ENCODE data around the gene PGLYRP2.

Gene PGLYRP2

GRCh38 chr19:15428956-15429824 is 50.1 kb downstream of the PGLYRP2 start:
- Histone ChIP-seq H3K9me3 (replicated peaks in 1 of 11) (peaks cover 0 to 22% (median 9%) of the 10 kb centered on the region in 11 experiments; a peak in 14 of 22 replicates), H3K4me1 (peaks cover 24 to 37% (median 27%) of the 10 kb centered on the region in 10 experiments), H3K4me3 (no peak overlapping the region), H3K27ac (peak overlapping the region in 1 of 11 experiments; percentile 2; a peak in 2 of 22 replicates), H3K9ac (peak overlapping the region in 8 of 11 experiments; percentile 97 to 100 (median 98); a peak in 9 of 22 replicates), H3K36me3 (peaks cover 55 to 70% (median 67%) of the 10 kb centered on the region in 11 experiments), H4K20me1 (peaks cover 0 to 76% (median 60%) of the 10 kb centered on the region in 11 experiments; a peak in 20 of 22 replicates), H3K4me2 (0 out of 22 replicates have a peak overlapping the region, but pooled peaks of 1 of the 11 experiments have one; percentile 98), H3K27me3 (no peaks in the 10 kb centered on the region)
- no peak for TF ChIP-seq Cebpa-rat (IDR thresholded peaks at IDR 0.05)

GRCh38 chr19:15427991-15428471 is 51.3 kb downstream of the PGLYRP2 start:
- H3K27ac ChIP-seq = 0 out of 22 replicates have a peak overlapping the region, but pooled peaks of 1 of the 11 experiments have one; percentile 2
- H3K36me3 ChIP-seq = peaks cover 66 to 81% (median 79%) of the 10 kb centered on the region in 11 experiments
- TF ChIP-seq Cebpa-rat (IDR thresholded peaks at IDR 0.05) = no peak
- H3K4me2 ChIP-seq = no peak overlapping the region
- peaks cover 0 to 85% (median 65%) of the 10 kb centered on the region in 11 experiments; a peak in 20 of 22 replicates for H4K20me1 ChIP-seq
- no peaks in the 10 kb centered on the region for H3K27me3 ChIP-seq
- H3K9me3 ChIP-seq (replicated peaks in 1 of 11) = peaks cover 8 to 33% (median 21%) of the 10 kb centered on the region in 11 experiments
- peak overlapping the region in 1 of 11 experiments; percentile 32; a peak in 2 of 22 replicates for H3K9ac ChIP-seq
- peaks cover 22 to 32% (median 25%) of the 10 kb centered on the region in 10 experiments for H3K4me1 ChIP-seq
- H3K4me3 ChIP-seq = no peak overlapping the region

- Histone ChIP-seq H3K4me1 (peaks cover 29 to 36% (median 31%) of the 10 kb centered on the region in 10 experiments), H4K20me1 (peaks cover 0 to 92% (median 72%) of the 10 kb centered on the region in 11 experiments; a peak in 20 of 22 replicates), H3K27ac (no peak overlapping the region; a peak in 1 of 22 replicates), H3K4me2 (no peak overlapping the region), H3K27me3 (no peaks in the 10 kb centered on the region), H3K36me3 (peaks cover 73 to 88% (median 86%) of the 10 kb centered on the region in 11 experiments), H3K9ac (no peak overlapping the region), H3K9me3 (replicated peaks in 1 of 11) (peaks cover 10 to 35% (median 22%) of the 10 kb centered on the region in 11 experiments), H3K4me3 (no peak overlapping the region)
- no peak for TF ChIP-seq Cebpa-rat (IDR thresholded peaks at IDR 0.05)
Observed at GRCh38 chr19:15427350-15427700, 52.0 kb downstream of the PGLYRP2 start.

- no peaks in the 10 kb centered on the region for H3K27me3 ChIP-seq
- H3K4me3 ChIP-seq = no peak overlapping the region
- peaks cover 10 to 35% (median 22%) of the 10 kb centered on the region in 11 experiments for H3K9me3 ChIP-seq (replicated peaks in 1 of 11)
- no peak overlapping the region for H3K9ac ChIP-seq
- no peak for TF ChIP-seq Cebpa-rat (IDR thresholded peaks at IDR 0.05)
- peaks cover 29 to 42% (median 33%) of the 10 kb centered on the region in 10 experiments for H3K4me1 ChIP-seq
- H4K20me1 ChIP-seq = peaks cover 0 to 95% (median 72%) of the 10 kb centered on the region in 11 experiments; a peak in 20 of 22 replicates
- no peak overlapping the region for H3K27ac ChIP-seq
- no peak overlapping the region for H3K4me2 ChIP-seq
- peaks cover 74 to 95% (median 91%) of the 10 kb centered on the region in 11 experiments for H3K36me3 ChIP-seq
Observed at GRCh38 chr19:15426485-15427349, 52.6 kb downstream of the PGLYRP2 start.

- H4K20me1 ChIP-seq = peaks cover 0 to 94% (median 61%) of the 10 kb centered on the region in 11 experiments; a peak in 20 of 22 replicates
Observed at GRCh38 chr19:15425321-15425950, 53.9 kb downstream of the PGLYRP2 start.

GRCh38 chr19:15424692-15425272 is 54.5 kb downstream of the PGLYRP2 start:
- H3K4me1 ChIP-seq = peaks cover 11 to 31% (median 17%) of the 10 kb centered on the region in 10 experiments
- H3K4me2 ChIP-seq = no peak overlapping the region
- H3K36me3 ChIP-seq = peaks cover 75 to 98% (median 94%) of the 10 kb centered on the region in 11 experiments
- peaks cover 10 to 35% (median 22%) of the 10 kb centered on the region in 11 experiments for H3K9me3 ChIP-seq (replicated peaks in 1 of 11)
- H3K27me3 ChIP-seq = no peaks in the 10 kb centered on the region
- H4K20me1 ChIP-seq = peaks cover 0 to 91% (median 54%) of the 10 kb centered on the region in 11 experiments; a peak in 20 of 22 replicates
- H3K4me3 ChIP-seq = no peak overlapping the region
- TF ChIP-seq Cebpa-rat (IDR thresholded peaks at IDR 0.05) = no peak
- no peak overlapping the region for H3K27ac ChIP-seq
- H3K9ac ChIP-seq = no peak overlapping the region

More at GRCh38 chr19:15425321-15425950, 53.9 kb downstream of the PGLYRP2 start:
- Histone ChIP-seq H3K4me1 (peaks cover 16 to 34% (median 21%) of the 10 kb centered on the region in 10 experiments), H3K9me3 (replicated peaks in 1 of 11) (peaks cover 10 to 35% (median 22%) of the 10 kb centered on the region in 11 experiments), H3K4me3 (no peak overlapping the region), H3K36me3 (peaks cover 79 to 100% (median 98%) of the 10 kb centered on the region in 11 experiments), H3K9ac (no peak overlapping the region), H3K4me2 (no peak overlapping the region), H3K27me3 (no peaks in the 10 kb centered on the region), H3K27ac (no peak overlapping the region)
- no peak for TF ChIP-seq Cebpa-rat (IDR thresholded peaks at IDR 0.05)

GRCh38 chr19:15424121-15424520 is 55.2 kb downstream of the PGLYRP2 start:
- H3K4me3 ChIP-seq = no peak overlapping the region
- no peaks in the 10 kb centered on the region for H3K27me3 ChIP-seq
- peaks cover 0 to 84% (median 48%) of the 10 kb centered on the region in 11 experiments; a peak in 19 of 22 replicates for H4K20me1 ChIP-seq
- peaks cover 12 to 37% (median 22%) of the 10 kb centered on the region in 10 experiments for H3K4me1 ChIP-seq
- H3K9me3 ChIP-seq (replicated peaks in 1 of 11) = peaks cover 10 to 35% (median 22%) of the 10 kb centered on the region in 11 experiments
- H3K36me3 ChIP-seq = peaks cover 72 to 91% (median 87%) of the 10 kb centered on the region in 11 experiments
- TF ChIP-seq Cebpa-rat (IDR thresholded peaks at IDR 0.05) = no peak
- no peak overlapping the region for H3K4me2 ChIP-seq
- no peak overlapping the region for H3K27ac ChIP-seq
- no peak overlapping the region for H3K9ac ChIP-seq

Data from BLaER1 treated with 17β-estradiol and CSF1 and Interleukin-3, amounts not matched to agents 10 nM and 100 nM (cell line).